ENCODE data around the gene EPN1.
"Not testable (repeated sequence)": the region's sequence is repeated elsewhere in the genome, so short reads cannot be mapped to it uniquely, and the experiment has no call there.

EPN1 gene

GRCh38 chr19:55694656-55695491, 19.8 kb downstream of the EPN1 start:
- DNase-seq: no peak

DNA sequence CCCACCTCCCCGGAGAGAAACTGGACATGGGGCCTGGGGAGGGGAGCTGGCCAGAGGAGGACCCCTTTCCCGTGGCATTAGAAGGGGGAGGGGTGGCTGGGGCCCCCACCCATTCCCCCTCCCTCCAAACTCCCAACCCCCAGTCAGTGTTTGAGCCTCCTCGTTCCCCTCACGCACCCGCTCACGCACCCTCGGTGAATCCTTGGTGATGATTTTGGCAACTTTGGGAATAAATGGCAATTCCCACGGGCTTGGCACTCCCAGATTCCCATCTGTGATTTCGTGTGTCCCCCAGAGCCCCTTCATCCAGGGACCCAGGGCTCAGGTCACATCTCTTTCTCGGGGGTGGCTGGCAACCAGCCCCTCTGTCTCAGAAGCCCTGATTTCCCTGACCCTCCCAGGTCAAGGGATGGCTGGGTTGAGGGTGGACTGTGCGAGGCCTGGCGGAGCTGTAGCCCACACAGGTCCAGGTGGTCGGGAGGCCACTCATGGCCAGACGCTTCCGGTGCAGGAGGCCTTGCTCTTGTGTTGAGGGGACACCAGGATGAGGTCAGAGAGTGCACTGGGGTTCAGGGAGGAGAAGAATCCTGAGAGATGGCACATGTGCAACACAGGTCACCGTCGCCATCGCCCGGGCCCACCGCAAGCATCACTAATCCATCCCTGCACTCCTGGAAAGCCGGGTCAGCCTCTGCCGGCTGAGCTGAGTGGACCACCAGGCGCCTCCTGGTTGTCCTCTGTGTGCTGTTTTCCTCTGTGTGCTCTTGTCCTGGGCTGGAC, 20.7 kb downstream of the EPN1 start:
- DNase-seq: no peak

DNA sequence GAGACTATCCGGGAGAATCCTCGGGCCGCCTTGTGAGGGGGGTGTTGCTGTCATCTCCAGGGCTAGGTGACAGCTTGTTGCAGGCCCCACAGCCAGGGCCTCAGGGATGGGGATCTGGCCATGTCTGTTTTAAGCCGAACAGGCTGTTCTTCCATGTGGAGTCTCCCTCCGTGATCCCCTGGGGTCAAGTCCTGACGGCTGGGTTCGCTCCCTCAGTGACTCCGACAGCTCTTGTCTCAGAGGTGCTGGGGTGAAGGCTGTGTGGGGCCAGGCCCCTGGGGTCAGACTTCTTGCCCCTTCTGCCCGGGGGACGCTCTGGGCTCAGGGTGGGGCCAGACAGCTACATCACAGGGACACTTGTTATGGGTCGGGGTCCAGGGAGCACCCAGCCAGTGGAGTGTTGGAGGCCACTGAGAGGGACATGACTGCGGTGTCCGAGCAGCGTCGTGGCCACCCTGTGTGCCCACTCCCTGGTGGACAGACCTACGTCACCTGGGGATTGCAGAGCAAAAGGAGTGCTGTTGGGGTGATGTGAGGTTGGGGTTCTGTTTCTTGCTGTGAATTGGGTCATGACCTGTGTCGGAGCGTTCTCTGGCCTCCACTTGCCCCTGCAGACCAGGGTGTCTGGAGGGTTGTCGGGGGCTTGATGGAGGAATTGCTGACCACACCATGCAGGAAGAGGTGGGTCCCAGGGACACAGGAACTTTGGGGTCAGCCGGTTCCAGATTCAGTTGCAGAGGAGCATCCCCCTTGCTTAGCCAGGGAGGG, 21.5 kb downstream of the EPN1 start:
- no peak for DNase-seq

GRCh38 chr19:55697069-55697440, 22.0 kb downstream of the EPN1 start:
- DNase-seq: no peak

DNA sequence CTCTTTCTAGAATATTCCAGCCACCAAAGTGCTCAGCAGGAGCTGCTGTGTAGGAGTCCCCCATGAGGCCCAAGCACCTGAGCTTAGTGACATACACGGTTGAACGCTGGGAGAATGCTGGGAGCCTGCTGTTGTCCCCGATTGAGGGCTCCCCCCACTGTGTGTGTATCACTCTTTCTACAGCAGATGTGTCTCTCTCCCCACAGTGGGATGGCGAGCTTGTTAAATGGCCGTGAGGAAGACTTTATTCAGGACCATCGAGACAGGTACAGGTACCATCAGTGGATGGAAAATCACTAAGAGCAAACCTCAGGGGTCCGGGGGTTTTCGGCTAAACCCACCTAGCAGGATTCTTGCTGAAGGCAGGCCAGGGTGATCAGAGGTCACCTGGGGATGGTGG, 22.7 kb downstream of the EPN1 start:
- DNase-seq: no peak

GRCh38 chr19:55698256-55698655, 23.2 kb downstream of the EPN1 start:
- DNase-seq: no peak

- no peak for DNase-seq
Measured at GRCh38 chr19:55699221-55699620, 24.2 kb downstream of the EPN1 start.

- no peak for DNase-seq
Measured at GRCh38 chr19:55700813-55701212, 25.8 kb downstream of the EPN1 start.

DNA sequence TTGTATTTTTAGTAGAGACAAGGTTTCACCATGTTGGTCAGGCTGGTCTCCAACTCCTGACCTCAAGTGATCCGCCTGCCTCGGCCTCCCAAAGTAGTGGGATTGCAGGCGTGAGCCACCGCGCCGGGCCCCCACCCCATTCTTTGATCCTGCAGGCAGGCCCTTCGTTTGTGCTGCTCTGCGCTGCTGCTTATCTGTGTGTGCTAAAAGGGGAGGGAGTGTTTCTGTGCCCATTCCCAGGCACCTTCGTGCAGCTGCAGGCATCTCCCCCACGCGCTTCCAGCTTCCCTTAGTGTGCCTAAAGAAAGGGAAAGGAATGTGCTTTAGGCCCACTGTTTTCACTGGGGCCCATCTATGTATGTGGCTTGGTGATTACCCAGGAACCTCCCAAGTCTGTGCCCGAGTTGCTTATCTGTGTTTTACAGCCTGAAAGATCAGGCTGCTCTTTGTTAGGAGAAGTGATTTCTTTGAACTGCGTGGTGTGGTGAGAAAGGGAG, 27.2 kb downstream of the EPN1 start:
- DNase-seq: no peak

DNA sequence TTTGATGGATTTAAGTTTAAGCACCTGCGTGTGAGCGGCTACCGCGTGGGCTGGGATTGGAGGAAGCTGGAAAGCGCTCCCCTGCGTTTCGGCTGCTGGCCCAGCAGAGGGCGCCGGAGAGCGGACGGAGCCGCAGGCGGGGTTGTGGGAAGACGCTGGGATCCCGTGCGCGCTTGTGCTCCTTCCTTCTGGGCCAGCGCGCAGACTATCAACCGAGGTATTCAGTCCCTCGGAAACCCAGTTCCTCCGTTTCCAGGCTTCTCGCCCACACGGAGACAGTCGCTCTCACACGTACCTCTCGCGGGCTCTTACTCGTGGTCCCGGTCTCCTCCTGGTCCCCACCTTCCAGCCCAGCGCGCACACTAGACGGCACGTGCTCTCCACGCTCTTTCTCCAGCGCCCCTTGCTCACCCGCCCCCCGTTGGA, 28.8 kb downstream of the EPN1 start:
- DNase-seq: no peak

DNA sequence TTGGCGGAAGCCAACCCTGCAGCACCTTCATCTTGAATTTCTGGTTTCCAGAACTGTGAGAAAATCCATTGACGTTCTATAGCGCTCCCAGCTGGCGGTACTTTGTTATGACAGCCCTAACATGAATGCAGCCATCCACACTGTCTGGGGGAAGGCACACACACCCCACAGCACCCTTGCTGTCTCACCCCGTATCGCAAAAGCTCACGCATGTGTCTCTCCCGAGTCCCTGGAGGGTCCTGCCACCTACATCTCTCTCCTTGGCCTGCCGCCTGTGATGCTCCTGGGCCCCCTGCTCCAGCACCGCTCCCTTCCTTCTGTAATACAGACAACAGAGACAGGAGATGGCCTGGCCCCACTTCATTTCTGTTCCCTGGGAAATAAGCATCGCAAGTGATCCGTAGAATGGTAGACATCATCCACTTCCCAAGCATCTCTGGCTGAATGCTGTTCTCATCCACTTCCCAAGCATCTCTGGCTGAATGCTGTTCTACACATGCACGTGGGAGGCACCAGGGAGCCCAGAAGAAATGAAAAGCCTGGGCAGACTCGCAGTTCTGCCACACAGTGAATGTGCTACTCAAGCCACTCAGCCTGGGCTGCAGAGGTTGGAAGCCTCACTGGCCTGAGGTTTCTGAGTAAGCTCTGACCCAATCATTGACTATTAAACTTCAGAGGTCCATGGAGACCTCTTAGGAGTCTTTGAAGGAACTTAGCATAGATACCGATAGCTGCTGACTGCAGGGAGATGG, 29.6 kb downstream of the EPN1 start:
- DNase-seq: no peak

GRCh38 chr19:55705972-55706371, 30.9 kb downstream of the EPN1 start:
- no peak for DNase-seq

- DNase-seq: no peak
Measured at GRCh38 chr19:55711719-55712118, 36.7 kb downstream of the EPN1 start.

DNA sequence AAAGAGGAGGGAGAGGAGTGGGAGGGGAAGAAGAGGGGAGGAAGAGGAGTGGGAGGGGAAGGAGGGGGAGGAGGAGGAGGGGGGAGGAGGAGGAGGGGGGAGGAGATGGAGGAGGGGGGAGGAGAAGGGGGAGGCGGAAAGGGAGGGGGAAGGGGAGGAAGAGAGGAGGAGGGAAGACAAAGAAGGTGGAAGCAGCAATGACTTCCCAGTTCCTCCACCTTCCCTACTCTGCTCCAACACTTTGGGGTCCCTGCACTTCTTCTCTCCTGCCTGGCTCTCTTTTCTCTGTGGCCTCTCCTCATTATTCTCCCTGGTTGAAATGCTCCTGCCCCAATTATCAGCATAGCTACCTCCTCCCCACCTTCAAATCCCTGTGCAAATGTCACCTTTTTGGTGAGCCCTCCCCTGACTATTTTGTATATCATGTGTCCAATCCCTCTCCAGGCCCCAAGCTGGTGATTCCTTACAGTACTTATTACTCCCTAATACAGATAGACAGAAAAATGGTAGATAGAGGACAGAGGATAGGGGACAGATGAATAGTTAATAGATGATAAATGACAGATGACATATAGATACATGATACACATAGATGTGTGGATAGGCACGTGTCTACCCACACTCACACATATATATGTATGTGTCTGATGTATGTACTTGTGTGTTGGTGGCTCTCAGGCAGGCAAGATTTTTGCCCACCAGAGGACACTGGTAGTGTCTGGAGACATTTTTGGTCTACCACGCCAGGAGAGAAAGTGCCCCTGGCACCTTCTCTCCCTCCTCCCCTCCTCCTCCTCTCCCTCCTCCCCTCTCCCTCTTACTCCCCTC, 38.0 kb downstream of the EPN1 start:
- no peak for DNase-seq

DNA sequence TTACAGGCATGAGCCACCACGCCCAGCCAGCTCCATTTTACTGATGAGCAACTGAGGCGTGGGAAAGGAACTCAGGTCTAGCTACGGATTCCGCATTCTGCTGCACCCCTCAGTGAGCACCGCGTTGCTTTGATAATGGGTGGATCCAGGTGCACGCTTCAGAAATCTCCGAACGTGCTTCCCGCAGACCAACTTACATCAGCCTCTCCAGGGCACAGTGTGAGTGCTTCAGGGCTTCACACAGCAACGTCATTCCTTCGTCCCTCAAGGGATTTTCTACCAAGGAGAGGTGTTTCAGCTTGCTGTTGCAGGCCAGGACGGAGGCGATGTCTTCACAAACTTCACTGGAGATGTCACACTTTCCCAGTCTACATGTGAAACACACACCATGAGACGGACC, 41.5 kb downstream of the EPN1 start:
- no peak for DNase-seq

DNA sequence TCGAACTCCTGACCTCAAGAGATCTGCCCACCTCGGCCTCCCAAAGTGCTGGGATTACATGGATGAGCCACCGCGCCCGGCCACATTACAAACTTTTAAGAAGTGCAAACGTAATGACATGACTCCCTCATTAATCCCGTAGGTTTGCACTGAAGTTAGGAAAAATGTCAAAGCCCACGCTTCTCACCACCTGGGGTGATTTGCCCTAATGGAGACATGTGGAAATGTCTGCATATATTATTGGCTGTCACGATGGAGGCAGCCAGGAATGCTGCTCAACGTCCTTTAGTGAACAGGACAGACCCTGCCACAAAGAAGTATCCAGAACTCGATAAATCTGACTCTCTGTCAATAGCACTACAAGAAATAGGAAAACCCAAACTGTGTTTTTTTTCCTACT, 42.2 kb downstream of the EPN1 start:
- no peak for DNase-seq

GRCh38 chr19:55717879-55718711, 43.1 kb downstream of the EPN1 start:
- not testable (repeated sequence) for DNase-seq

DNA sequence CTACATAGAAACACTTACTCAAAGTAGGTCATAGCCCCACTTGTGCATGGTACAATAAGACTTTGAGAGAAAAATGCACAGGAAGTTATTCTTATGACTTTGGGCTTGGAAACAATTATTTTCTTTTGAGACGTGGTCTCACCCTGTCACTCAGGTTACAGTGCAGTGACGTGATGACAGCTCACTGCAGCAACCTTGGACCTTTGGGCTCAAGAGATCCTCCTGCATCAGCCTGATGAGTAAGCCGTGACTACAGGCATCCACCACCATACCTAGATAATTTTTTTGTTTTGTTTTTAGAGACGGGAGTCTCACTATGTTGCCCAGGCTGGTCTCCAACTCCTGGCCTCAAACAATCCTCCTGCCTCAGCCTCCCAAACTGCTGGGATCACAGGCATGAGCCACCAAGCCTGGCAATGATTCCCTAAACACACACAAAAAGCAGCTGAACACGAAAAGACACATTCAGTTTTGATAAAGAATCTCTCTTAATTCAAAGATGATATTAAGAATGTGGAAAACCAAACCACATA, 45.3 kb downstream of the EPN1 start:
- DNase-seq: no peak

- DNase-seq: no peak
Measured at GRCh38 chr19:55720801-55721200, 45.8 kb downstream of the EPN1 start.

DNA sequence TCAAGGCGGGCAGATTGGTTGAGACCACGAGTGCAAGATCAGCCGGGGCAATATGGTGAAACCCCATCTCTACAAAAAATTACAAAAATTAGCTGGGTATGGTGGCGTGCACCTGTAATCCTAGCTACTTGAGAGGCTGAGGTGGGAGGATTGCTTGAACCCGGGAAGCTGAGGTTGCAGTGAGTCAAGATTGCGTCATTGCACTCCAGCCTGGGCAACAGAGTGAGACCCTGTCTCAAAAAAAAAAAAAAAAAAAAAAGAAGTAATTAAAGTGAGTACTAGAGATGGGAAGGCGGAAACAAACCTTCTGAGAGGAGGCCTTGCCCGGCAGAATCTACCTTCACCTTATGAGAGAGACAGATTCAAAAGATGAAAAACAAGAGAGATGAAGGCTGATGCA, 48.5 kb downstream of the EPN1 start:
- no peak for DNase-seq

All from NCI-H1436 treated with DMSO at 0.1 percent for 48 hours (cell line).